HG02943 (cell line): ENCODE data around the gene PLPP3.

Source experiments
- ATAC-seq: cut with Tn5 transposase; IDR thresholded peaks from one replicate; pipeline ENCODE4 v1.9.1; 2021; ENCODE audit warnings: mild to moderate bottlenecking, low read depth, moderate library complexity; ENCODE audit not compliant: unreplicated experiment

The PLPP3 gene

GRCh38 chr1:56577406-56578137 lies 1.8 kb downstream of the PLPP3 start:
- no peak for ATAC-seq

GRCh38 chr1:56576880-56577405 lies 2.4 kb downstream of the PLPP3 start:
- no peak for ATAC-seq

DNA sequence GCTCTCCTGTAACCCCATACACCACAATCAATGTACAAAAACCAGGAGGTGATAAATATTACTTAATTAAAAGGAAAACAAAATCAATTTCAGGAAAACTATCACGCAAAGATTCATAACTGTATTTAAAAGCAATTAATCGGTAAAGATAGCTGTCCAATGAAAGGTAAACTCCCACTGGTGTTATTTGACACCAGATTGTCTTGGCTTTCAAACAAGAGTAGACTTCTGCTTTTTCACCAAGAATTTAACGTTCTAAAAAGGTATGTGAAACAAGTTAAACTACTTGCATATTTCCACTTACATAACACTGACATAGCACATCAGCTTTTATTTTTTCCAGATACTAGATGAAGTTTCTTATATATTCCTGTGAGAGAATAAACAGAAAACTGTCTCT lies 3.5 kb downstream of the PLPP3 start:
- ATAC-seq, result no peak

DNA sequence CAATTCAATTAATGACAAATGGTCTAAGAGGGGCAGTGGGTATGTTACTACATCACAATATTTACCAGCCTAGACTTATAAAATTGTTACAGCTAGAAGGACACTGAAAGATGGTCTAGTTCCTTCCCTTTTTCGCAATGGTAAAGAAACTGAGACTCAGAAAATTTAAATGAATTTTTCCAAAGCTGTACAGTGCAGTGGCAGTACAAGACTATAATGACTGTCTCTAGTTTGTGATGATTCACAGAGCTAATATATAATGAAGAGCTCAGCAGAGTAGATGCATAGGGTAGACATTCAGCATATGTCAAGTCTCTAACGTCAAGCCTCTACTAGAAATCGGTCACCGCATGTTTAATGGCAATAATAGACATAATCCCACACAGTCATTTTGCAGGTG lies 4.6 kb downstream of the PLPP3 start:
- ATAC-seq, result no peak

GRCh38 chr1:56573311-56573710 lies 6.1 kb downstream of the PLPP3 start:
- no peak for ATAC-seq

- no peak for ATAC-seq
These were observed 6.9 kb downstream of the PLPP3 start for GRCh38 chr1:56572334-56573050.

- ATAC-seq, result no peak
These were observed 7.9 kb downstream of the PLPP3 start for GRCh38 chr1:56571448-56571847.

- no peak for ATAC-seq
These were observed 8.4 kb downstream of the PLPP3 start for GRCh38 chr1:56570924-56571372.

DNA sequence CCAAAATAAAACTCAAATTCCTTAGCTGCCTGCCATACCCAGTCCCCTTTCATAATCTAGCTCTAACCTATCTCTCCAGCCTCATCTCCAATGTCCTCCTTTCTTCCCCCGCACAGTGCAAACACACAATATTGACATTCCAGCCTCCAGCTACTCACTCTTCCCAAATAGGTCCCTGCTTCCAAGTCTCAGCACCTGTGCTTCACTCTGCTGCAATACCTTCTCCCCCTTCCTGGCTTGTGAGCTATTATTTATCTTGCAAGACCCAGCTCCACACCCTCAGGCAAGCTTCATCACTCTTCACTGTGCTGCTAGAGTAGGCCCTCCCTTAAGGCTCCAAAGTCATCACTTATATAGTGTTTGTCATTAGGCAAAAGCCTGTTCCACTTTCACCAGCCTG lies 9.7 kb downstream of the PLPP3 start:
- no peak for ATAC-seq

DNA sequence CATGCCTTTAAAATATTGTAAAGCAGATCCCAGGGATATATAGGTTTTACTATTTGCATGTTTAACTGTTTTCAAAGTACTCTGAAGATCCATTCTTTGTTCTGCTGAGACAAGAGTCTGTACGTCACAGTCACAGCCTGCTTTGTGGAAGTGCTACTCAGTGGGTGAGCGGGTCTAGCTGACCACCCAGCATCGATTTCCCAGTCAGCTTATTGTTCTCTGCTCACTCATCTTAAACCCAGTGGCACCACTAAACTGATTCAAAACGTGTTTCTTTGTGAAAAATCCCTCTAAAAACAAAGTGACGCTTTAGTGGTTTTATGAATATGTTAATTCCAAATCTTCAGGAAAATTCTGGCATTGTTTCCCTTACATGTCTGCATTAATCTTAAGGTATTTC lies 12.4 kb downstream of the PLPP3 start:
- ATAC-seq, result no peak

DNA sequence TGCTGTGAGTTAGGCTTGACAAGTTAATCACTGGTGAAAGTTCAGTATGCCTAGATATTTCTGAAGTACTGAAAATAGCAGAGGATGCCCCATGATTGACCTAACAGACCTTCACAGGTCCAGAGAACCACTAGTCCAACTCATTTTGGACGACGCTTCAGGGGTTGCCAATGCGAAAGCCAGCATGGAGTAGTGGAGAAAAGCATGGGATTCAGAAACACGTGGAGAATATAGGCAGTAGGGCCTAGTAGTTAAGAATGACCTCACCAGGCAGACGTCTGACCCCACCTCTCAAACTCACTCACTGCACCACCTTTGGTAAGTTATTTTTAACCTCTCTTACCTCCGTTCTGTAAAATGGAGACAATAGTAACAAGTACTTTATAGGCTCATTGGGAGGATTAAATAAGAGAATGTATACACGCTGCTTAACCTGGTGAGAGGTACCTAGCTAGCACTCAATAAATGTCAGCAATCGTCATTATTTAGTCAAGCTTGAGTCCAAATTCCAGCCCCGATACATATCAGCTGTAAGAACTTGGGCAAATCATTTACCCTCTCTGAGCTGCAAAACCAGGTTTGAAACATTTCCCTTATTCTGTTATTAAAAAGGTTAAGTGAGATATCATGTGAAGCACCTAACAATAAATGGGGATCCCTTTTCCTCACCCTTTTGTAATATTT lies 13.2 kb downstream of the PLPP3 start:
- no peak for ATAC-seq

- ATAC-seq, result no peak
These were observed 14.7 kb downstream of the PLPP3 start for GRCh38 chr1:56564615-56565014.

- no peak for ATAC-seq
These were observed 15.8 kb downstream of the PLPP3 start for GRCh38 chr1:56563568-56563967.

- ATAC-seq, result no peak
These were observed 16.4 kb downstream of the PLPP3 start for GRCh38 chr1:56562891-56563452.

- ATAC-seq, result no peak
These were observed 17.9 kb downstream of the PLPP3 start for GRCh38 chr1:56561227-56562019.

- no peak for ATAC-seq
These were observed 21.6 kb downstream of the PLPP3 start for GRCh38 chr1:56557746-56558145.

DNA sequence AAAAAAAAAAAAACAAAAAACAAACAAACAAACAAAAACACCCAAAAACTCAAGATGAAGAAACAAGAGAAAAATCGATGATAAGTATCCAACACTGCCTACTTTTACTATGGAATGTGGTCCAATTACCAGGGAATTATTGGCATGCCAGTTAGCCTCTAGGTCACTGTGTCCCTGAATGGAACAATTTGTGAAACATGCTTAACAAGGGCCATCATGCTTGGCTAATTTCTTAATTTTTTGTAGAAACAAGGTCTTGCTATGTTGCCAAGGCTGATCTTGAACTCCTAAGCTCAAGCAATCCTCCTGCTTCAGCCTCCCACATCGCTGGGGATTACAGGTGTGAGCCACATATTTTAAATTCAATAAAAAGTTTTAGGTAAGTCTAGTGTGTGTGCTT lies 23.9 kb downstream of the PLPP3 start:
- ATAC-seq, result no peak

- ATAC-seq, result no peak
These were observed 26.3 kb downstream of the PLPP3 start for GRCh38 chr1:56553046-56553445.

- ATAC-seq, result no peak
These were observed 27.0 kb downstream of the PLPP3 start for GRCh38 chr1:56552349-56552748.

DNA sequence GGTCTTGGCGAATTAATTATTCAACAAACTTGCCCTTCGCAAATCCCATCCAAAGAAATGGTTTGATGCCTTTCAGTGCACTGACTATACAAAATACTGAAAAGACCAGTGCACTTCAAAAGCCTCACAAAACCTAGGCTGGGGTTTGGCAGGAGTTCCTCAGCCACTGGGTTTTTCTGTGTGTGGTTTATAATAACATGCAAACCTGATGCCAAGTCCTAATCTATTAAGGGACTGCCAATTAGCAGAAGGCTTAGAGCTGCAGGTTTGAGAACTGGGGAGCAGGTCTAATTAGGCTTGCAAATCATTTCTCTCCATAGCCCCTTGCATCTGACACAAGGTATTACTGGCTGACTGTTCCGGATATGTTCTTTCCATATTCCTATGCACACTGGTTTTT lies 27.7 kb downstream of the PLPP3 start:
- no peak for ATAC-seq
